ENCODE measurements around the gene PWWP2B.

DNA sequence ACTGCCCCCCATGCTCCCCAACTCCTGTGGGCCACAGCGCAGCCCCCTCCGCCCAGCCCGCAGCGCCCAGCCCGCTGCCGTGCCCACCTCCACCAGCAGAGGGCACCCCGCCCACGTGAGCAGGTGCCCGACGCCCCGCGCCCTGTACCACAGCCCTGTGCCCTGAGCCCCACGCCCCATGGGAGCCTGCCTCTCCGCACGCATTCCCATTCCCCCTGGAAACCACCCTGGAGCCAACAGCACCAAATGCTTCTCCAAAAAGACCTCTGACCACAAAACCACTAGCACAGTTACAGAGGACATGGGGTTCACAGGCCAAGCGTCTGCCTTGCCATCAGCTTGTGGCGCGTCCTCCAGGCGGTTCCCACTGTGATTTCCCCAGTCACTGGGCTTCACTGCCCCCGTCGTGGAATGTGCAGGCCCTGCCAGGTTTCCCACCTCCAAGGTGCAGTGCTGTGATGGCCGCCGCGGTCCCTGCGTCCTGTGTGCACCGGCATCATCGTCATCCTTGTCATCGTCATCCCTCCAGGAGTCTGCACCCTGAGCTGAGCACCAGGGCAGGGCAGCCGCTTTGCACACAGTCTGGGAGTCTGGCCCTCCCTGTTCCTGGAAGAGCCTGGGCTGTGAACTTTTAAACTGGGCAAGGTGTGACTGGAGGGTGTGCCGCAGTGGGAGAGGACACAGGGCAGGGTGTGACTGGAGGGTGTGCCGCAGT is 61.7 kb downstream of the PWWP2B start:
- TF ChIP-seq, protein P1, sequence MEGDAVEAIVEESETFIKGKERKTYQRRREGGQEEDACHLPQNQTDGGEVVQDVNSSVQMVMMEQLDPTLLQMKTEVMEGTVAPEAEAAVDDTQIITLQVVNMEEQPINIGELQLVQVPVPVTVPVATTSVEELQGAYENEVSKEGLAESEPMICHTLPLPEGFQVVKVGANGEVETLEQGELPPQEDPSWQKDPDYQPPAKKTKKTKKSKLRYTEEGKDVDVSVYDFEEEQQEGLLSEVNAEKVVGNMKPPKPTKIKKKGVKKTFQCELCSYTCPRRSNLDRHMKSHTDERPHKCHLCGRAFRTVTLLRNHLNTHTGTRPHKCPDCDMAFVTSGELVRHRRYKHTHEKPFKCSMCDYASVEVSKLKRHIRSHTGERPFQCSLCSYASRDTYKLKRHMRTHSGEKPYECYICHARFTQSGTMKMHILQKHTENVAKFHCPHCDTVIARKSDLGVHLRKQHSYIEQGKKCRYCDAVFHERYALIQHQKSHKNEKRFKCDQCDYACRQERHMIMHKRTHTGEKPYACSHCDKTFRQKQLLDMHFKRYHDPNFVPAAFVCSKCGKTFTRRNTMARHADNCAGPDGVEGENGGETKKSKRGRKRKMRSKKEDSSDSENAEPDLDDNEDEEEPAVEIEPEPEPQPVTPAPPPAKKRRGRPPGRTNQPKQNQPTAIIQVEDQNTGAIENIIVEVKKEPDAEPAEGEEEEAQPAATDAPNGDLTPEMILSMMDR (conservative IDR thresholded peaks at IDR 0.05 in 1 of 2, IDR thresholded peaks at IDR 0.05 in 1 of 2; ENCODE audit: extremely low read depth in 1 of 2, insufficient read depth in 1 of 2, low read depth in 1 of 2, low read length in 2 of 2) = peak; percentile 73 to 86
- no peak for TF ChIP-seq EZH2 (IDR thresholded peaks at IDR 0.05; ENCODE audit: borderline replicate concordance, low read length)

All from mammary epithelial cell (primary cell).